ENCODE measurements around the gene ROR2.
"Not testable (repeated sequence)": the region's sequence is repeated elsewhere in the genome, so short reads cannot be mapped to it uniquely, and the experiment has no call there.

Gene ROR2

DNA sequence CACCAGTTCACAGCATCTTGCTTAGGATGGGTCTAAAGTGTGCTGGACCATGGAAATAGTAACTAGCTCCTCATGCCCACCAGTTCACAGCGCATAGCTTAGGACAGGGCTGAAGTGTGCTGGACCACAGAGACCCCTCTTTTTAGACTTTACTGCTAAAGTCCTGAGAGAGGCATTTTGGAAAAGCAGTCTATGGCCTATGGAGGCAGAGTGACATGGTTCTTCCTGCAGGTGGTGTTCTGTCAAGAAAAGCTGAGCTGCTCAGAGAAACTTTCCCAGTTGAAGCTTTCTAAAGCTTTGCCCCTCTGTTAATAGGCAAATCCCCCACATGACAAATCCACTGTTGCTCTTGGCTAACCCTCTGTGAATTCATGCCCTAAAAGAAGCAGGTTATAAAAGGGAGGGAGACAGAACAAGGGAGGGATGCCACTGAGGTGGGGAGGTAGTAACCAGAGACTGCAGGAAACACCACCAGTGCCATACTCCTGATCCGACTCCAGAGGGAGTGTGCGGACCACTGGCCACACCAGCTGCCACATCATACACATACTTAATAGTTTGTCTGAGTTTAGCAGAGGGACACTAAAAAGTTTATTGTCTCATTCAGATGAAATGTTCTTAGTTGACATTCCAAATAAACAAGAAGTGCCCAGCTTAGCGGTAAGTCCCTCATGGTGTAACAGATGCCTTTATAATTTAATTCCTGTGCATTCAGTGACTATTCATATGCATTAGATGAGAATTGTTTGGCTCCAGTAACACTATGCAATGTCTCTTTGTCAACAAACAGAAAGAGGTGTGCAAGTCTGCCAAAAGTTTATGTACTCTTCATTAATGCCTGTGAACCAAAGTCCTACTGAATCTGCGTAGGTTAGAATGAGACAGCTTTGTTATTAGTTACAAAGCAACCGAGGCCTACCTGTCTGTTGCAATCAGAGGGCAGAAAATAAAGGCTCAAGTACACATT lies 290.2 kb downstream of the ROR2 start:
- no peak for DNase-seq

- no peak for DNase-seq
Observed at GRCh38 chr9:91658513-91659105, 291.4 kb downstream of the ROR2 start.

DNA sequence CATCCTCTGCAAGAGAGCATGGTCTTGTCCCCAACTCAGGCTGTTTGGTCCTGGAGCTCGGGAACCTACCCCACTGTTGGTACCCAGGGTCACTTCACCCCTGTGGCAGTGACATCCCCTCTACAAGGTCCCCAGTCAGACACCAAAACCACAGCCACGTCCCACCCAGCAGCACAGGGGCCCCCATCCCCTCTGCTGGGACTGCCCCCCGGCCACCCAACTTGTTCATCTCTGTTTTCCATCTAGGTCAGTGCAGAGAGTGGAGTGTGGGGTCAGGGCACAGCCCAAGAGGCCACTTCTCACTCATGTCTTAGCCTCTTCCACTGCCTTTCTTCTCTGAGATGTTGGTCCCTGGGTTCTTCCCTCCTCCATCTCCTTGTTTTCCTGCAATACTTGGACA lies 292.5 kb downstream of the ROR2 start:
- no peak for DNase-seq

DNA sequence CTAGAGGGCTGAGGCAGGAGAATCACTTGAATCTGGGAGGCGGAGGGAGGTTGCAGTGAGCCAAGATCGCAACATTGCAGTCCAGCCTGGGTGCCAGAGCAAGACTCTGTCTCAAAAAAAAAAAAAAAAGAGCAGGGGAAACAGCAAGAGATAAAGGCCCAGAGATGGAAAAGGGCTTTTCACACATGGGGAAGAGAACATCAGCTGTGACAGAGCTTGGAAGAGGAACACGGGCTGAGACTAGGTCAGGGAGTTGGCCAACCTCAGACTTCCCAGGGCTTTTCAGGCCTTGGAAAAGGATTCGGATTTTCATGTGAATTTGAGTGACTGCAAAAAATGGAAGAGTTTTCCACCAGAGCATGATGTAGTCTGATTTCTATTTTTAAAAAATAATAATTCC lies 294.4 kb downstream of the ROR2 start:
- no peak for DNase-seq

DNA sequence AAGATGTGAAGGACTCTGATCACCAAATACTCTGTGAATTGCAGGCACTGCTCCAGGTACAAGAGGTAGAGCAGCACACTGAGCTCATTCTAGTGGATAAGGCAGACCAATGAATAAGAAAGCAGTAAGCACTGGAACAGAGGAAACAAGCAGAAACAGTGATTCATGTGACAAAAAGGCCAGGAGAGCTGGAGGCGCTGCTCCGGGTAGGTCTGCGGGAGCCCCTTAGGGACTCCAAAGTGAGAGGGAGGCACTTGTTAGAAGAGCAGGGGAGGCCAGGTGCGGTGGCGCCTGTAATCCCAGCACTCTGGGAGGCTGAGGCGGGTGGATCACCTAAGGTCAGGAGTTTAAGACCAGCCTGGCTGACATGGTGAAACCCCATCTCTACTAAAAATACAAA lies 294.8 kb downstream of the ROR2 start:
- DNase-seq: no peak

GRCh38 chr9:91654527-91654926 lies 295.5 kb downstream of the ROR2 start:
- DNase-seq: no peak

DNA sequence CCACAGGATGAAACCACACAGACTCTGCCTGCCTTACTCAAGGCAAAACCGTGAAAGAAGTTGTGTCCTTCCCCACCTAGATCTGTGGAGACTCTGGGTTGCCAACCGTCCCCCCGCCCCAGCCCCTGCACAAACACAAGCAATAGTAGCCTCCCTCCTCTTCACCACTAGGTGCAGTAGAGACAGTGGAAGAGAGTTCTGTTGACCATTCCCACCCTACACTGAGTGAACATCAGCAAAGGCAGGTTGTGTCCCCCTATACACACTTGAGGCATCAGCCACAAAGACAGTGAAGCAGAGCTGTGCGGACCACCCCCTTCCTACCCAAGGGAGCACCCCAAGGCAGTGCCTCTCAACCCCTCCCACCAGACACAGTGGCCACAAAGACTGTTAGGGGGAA lies 302.7 kb downstream of the ROR2 start:
- DNase-seq: no peak

DNA sequence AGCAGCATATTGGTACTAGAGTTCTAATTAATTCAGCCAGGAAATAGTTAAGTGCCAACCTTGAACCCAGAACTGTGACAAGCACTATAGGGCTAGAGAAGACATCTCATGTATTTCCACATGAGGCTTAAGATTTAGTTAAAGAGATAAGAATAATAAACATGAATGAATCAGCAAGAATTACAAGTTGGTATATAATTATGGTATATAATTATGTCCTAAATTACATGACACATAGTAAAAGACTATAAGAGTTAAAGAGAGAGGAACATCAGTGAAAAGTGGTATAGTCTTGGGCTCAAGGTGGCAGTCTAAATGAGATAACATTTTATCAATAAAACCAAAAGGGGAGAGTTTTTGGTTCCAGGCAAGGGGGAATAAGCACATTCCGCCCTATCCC lies 303.3 kb downstream of the ROR2 start:
- no peak for DNase-seq

DNA sequence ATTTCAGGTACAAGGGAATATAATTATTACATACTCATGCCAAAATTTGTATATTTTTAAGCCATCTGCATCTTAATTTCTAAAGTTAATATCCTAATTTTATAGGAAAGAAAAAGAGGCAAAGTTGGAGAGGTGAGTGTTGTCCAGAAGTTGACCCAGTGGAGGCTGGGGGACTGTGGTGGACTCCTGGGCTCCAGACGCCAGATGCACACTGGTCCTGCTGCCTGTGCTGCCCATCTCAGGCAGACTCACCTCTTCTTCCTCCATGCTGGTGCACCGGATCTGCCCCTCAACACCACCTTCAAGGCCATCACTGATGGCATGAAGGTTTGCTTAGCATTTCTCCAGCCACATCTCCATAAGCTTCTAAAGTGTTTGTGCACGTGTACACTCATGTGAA lies 305.6 kb downstream of the ROR2 start:
- DNase-seq: no peak

DNA sequence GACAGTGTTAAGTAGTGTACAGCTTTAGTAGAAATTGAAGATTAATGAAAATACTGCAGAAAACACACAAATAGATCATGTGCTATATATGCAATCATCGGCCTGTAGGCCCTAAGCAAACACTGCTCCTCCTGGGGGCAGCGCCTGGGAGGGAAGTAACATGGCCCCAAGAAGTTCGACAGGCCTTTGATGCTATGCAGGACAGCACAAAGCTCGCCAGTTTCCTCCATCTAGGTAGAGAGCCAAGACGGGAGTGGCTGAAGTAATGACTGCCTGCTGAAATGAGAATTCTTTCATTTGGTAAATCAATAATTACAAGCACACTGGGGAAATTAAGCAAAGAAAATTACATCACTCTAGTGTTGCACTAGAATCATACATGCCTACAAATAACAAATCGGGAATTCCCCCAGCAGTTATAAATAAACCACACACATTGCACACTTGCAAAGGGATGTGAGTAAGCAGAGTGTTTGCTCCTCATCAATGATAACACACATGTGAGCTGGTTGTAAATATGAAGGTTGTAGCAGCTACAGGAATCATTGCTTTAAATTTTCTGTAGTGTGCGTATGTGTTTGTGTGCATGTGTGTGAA lies 306.4 kb downstream of the ROR2 start:
- no peak for DNase-seq

GRCh38 chr9:91642771-91643170 lies 307.3 kb downstream of the ROR2 start:
- DNase-seq: no peak

DNA sequence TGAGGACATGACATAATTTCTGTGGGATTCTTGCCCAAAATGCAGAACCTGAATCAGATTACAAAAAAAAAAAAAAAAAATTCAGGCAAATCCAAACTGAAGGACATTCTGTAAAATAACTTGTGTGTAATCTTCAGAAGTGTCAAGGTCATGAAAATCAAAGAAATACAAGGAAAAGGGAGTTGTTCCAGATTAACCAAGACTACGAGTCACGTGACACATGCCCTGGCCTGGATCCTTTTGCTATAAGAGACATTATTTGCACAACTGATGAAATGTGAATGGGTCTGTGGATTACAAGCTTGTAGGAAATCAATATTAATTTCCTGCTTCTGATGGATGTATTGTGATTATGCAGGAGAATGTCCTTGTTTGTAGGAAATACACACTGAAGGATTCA lies 309.6 kb downstream of the ROR2 start:
- no peak for DNase-seq

- no peak for DNase-seq
Observed at GRCh38 chr9:91639054-91639453, 311.0 kb downstream of the ROR2 start.

GRCh38 chr9:91634832-91635231 lies 315.2 kb downstream of the ROR2 start:
- DNase-seq: not testable (repeated sequence)

DNA sequence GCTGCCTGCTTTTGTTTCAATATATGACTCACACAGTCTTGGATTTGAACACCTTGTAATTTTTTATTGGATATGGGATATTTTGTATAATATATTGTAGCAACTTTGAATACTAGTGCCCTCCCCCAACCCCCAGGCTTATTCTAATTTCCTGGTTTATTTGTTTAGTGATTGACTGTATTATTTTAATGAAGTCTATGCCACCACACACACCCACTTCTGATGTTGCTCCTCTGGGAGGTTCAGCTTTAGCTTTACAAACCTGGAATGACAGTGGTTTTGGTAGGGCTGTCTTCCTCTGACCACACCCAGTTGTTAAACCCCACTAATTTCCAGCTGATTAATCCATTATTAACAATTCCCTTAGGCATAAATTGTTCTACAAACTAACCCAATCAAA lies 320.3 kb downstream of the ROR2 start:
- no peak for DNase-seq

DNA sequence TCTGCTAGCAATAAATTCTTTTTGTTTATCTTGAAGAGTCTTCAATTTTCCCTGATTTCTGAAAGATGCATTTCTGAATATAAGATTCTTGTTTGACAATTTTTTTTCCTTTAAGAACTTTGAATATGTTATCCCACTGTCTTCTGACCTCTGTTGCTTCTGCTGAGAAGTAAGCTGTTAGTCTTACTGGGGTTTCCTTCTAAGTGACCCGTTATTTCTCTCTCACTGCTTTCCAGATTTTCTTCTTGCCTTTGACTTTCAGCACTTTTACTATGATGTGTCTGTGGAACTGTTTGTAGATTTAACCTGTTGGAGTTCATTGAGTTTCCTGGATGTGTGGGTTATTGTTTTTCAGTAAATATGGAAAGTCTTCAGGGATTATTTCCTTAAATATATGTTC lies 321.1 kb downstream of the ROR2 start:
- no peak for DNase-seq

DNA sequence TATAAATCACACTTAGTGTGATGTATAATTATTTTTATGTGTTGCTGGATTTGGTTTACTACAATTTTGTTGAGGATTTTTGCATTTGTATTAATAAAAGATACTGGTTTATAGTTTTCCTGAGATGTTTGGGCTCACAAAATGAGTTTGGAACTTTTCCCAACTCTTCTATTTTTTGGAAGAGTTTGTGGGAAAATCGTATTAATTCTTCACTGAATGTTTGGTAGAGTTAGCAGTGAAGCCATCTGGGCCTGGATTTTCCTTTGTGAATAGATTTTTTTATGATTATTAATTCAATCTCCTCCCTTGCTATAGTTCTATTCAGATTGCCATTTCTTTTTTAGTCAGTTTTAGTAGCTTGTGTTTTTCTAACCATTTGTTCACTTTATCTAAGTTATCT lies 324.7 kb downstream of the ROR2 start:
- no peak for DNase-seq

- no peak for DNase-seq
Observed at GRCh38 chr9:91623004-91623403, 327.0 kb downstream of the ROR2 start.

DNA sequence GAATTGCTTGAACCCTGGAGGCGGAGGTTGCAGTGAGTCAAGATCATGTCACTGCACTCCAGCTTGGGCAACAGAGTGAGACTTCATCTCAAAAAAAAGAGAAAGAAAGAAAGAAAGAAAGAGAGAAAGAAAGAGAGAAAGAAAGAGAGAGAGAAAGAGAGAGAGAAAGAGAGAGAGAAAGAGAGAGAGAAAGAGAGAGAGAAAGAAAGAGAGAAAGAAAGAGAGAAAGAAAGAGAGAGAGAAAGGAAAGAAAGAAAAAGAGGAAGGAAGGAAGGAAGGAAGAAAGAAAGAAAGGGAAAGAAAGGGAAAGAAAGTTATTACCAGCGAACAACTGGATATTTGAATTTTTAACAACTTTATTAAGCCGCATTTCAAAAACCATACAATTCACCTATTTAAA lies 327.9 kb downstream of the ROR2 start:
- not testable (repeated sequence) for DNase-seq

DNA sequence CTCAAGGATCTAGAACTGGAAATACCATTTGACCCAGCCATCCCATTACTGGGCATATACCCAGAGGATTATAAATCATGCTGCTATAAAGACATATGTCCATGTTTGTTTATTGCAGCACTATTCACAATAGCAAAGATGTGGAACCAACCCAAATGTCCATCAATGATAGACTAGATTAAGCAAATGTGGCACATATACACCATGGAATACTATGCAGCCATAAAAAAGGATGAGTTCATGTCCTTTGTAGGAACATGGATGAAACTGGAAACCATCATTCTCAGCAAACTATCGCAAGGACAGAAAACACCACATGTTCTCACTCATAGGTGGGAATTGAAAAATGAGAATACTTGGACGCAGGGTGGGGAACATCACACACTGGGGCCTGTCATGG lies 336.0 kb downstream of the ROR2 start:
- not testable (repeated sequence) for DNase-seq

- DNase-seq: no peak
Observed at GRCh38 chr9:91611582-91611981, 338.4 kb downstream of the ROR2 start.

DNA sequence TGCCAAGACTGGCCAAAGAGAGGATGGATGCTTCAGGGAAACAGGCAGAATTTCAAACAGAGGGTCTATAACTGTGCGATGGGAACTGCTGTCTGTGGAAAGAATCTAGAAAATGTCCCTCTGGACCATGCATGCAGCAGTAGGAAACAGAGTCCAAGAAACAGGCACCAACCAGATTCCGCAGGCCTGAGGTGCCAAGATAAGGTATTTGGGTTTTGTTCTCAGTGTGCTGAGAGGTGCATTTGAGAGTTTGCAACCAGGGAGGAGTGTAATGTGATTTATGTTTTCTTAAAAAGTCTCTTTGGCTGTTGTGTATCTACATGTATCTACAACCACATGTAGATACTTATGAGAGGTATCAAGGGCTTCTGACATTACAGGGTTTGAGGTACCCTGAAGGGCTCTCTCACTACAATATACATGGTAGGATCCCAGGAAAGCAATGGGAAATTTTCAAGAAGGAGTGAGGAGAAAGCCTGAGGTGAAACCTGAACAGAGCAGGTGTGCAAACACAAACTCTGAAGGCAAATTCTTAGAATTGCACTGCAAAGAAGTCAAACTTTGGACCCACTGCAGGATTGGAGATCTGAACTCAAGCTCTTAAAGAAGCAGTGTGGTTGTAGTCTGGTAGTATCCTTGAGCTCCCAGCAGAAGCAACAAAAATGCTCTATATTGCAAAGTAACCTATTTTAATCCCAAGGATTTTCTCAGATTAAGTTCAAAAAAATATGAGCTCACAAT lies 343.6 kb downstream of the ROR2 start:
- DNase-seq: no peak

GRCh38 chr9:91604451-91605179 lies 345.4 kb downstream of the ROR2 start:
- no peak for DNase-seq

Measured in CD4-positive, alpha-beta T cell treated with Interleukin-6 for 4 hours (primary cell).